Spleen (tissue), 11 donors: Measurements from ENCODE around the gene EFCC1. TPM values are rescaled to one million over a fixed set of nuclear protein-coding genes. Genes with fewer than 3 reads are reported as not detected.

Source experiments
- DNase-seq: peaks from one replicate; pipeline ENCODE4 v3.0.0-alpha.2; 2020
- H3K27ac ChIP-seq, 8 donors: fragments of 200-600 bp; sonication (generic) in 7 of 8; 1 replicate in 4 of 8; 2 replicates in 4 of 8; pipeline versions ENCODE4 v1.5.0 to v1.8.0; 2016 to 2021; ENCODE audit warnings: inconsistent platforms in 4 of 8, mild to moderate bottlenecking in 4 of 8, moderate library complexity in 1 of 8
- H3K27me3 ChIP-seq, 7 donors: fragments of 200-600 bp; sonication (generic) in 6 of 7; replicated peaks in 1 of 7; 1 replicate in 4 of 7; 2 replicates in 3 of 7; pipeline versions ENCODE4 v1.5.0 to v1.8.0; 2016 to 2021; ENCODE audit warnings: inconsistent platforms in 3 of 7, mild to moderate bottlenecking in 1 of 7
- H3K36me3 ChIP-seq, 6 donors: fragments of 200-600 bp; sonication (generic) in 5 of 6; 1 replicate in 4 of 6; 2 replicates in 2 of 6; pipeline versions ENCODE4 v1.5.0 to v1.8.0; 2016 to 2021; ENCODE audit warnings: inconsistent platforms in 2 of 6
- H3K4me1 ChIP-seq, 6 donors: fragments of 200-600 bp; sonication (generic) in 5 of 6; 1 replicate in 3 of 6; 2 replicates in 3 of 6; pipeline versions ENCODE4 v1.5.0 to v1.8.0; 2016 to 2021; ENCODE audit warnings: inconsistent platforms in 3 of 6
- H3K4me3 ChIP-seq, 8 donors: fragments of 200-600 bp; sonication (generic) in 7 of 8; 1 replicate in 4 of 8; 2 replicates in 4 of 8; pipeline versions ENCODE4 v1.5.0 to v1.8.0; 2016 to 2021; ENCODE audit warnings: inconsistent platforms in 4 of 8, mild to moderate bottlenecking in 4 of 8, moderate library complexity in 2 of 8
- H3K9me3 ChIP-seq, 8 donors: fragments of 200-600 bp; sonication (generic) in 7 of 8; 1 replicate in 4 of 8; 2 replicates in 4 of 8; pipeline versions ENCODE4 v1.5.0 to v1.8.0; 2016 to 2021; ENCODE audit warnings: inconsistent platforms in 4 of 8
- POLR2A ChIP-seq, 3 donors: fragments of 450-650 bp; IDR thresholded peaks; one replicate each; pipeline ENCODE4 v1.5.1; 2017; ENCODE audit warnings: antibody characterized with exemption in 3 of 3, mild to moderate bottlenecking in 1 of 3
- POLR2AphosphoS5 ChIP-seq, 3 donors: sonication (generic); formaldehyde crosslinking; IDR thresholded peaks; one replicate each; pipeline ENCODE4 v1.5.1; 2017; ENCODE audit warnings: antibody characterized with exemption in 3 of 3
- WGBS, 5 donors: extraction: QIAGEN DNeasy Blood & Tissue Kit in 3 of 5; methylation state at CpG; one replicate each; pipeline versions ENCODE4 v1.1.5 to v1.1.7; 2013 to 2018; 5-methylcytosine and 5-hydroxymethylcytosine counted together
- intact Hi-C: fragments of 100-400 bp; cut with DNase I; formaldehyde crosslinking; loops from one replicate; pipeline ENCODE4 v1.15.0; 2023; ENCODE audit warnings: low total_unique reads
- polyA plus RNA-seq, 3 donors: library from polyadenylated mRNA; stranded (reverse); fragments of 200-250 nt; gene quantifications; one replicate each; pipeline ENCODE4 v1.2.1, GENCODE V29; 2013
- total RNA-seq, 7 donors: library from RNA; depleted of rRNA in 3 of 7; stranded (reverse); fragments of >200 nt in 3 of 7; fragmentation: NEBNext Ultra II Directional in 4 of 7; extraction: Animal tissue kit (Norgen Biotek cat#: 25700) in 4 of 7; gene quantifications; one replicate each; pipeline versions ENCODE4 v1.1.0 to v1.2.1, GENCODE V29; 2016 to 2021
- TF ChIP-seq, protein P1 (sequence below), 11 experiments: fragments of 200-600 bp in 7 of 11; fragments of 450-650 bp in 4 of 11; sonication (generic) in 4 of 11; IDR thresholded peaks in 8 of 11; conservative IDR thresholded peaks in 3 of 11; 1 replicate in 7 of 11; 2 replicates in 4 of 11; pipeline versions ENCODE4 v1.4.0 to v1.8.0; 2016 to 2021; ENCODE audit warnings: antibody characterized with exemption in 11 of 11, inconsistent platforms in 4 of 11, mild to moderate bottlenecking in 1 of 11
- donor health status: healthy with polysubstance abuse.
- donor health status: DM: no; HTN: no; CAD: no; lungs with moderate emphysema.
- donor health status: DM: no; HTN: no; CAD: no.
- donor health status: Bipolar disorder and iron deficiency.
- donor health status: healthy.
- donor health status: DM: no; HTN: no; CAD: no.
- donor health status: DM: yes; HTN: yes; CAD: no.

Gene EFCC1
- total and polyA plus RNA-seq, 10 donors: 2.0 to 11.2 (median 8.1) TPM

DNA sequence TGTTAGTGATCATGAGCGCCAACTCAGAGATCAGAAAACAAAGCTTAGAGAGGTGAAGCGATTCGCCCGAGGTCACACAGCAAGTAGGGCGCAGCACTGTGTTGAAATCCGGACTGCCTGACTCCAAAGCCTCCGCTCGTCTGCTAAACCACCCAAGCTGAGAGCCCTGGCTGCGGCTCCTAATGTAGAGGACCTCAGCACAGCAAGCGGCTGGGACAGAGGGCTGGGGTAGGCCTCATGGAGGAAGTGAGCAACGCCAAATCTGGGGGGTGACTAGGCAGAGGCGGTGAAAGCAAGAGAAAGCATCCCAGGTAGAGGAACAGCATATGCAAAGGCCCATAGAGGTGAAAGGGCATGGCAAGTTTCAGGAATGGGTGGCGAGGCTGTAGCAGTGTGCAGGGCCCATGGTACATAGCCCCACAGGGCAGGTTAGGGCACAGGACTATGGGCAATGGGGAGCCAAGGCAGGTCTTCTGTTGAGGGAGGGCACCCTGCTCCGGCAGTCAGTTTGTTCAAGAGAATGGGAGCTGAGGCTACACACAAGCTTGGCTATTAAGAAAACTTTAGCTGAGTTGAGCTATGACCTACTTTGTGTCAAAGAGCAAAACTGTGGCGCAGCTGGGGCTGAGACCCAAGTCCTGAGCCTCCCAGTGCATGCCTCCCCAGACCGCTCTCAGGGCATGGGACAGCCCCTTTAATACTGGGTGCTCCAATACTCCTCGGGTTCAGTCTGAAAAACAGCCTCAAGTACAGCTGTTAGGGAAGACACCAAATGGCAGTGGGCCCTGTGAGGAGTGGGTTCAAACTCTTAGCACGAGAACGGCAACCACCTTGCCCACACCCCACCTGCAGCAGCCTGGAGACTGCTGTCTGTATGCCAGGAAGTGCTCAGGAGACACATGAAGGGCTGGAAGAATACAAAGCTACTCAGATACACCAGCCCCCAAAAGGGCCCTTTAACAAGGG, 6.2 kb upstream of the EFCC1 start:
- peaks cover 0 to 21% (median 0%) of the 10 kb centered on the region in 7 donors for H3K27me3 ChIP-seq
- H3K4me3 ChIP-seq: peak overlapping the region in 4 of 8 donors; percentile 27 to 70 (median 46)
- no peak for TF ChIP-seq POLR2A (IDR thresholded peaks at IDR 0.05)
- TF ChIP-seq, protein P1, sequence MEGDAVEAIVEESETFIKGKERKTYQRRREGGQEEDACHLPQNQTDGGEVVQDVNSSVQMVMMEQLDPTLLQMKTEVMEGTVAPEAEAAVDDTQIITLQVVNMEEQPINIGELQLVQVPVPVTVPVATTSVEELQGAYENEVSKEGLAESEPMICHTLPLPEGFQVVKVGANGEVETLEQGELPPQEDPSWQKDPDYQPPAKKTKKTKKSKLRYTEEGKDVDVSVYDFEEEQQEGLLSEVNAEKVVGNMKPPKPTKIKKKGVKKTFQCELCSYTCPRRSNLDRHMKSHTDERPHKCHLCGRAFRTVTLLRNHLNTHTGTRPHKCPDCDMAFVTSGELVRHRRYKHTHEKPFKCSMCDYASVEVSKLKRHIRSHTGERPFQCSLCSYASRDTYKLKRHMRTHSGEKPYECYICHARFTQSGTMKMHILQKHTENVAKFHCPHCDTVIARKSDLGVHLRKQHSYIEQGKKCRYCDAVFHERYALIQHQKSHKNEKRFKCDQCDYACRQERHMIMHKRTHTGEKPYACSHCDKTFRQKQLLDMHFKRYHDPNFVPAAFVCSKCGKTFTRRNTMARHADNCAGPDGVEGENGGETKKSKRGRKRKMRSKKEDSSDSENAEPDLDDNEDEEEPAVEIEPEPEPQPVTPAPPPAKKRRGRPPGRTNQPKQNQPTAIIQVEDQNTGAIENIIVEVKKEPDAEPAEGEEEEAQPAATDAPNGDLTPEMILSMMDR (IDR thresholded peaks at IDR 0.05 in 8 of 11, conservative IDR thresholded peaks at IDR 0.05 in 3 of 11): no peak
- TF ChIP-seq POLR2AphosphoS5 (IDR thresholded peaks at IDR 0.05): no peak
- no peaks in the 10 kb centered on the region for H3K36me3 ChIP-seq
- H3K4me1 ChIP-seq: peaks cover 10 to 34% (median 18%) of the 10 kb centered on the region in 6 donors
- DNase-seq: no peak
- intact Hi-C loops: no loop called here
- WGBS, 5 donors: 78 to 82% (median 81%) methylated on average over 17 to 19 of the region's 19 CpGs
- no peaks in the 10 kb centered on the region for H3K9me3 ChIP-seq
- peak overlapping the region in 2 of 8 donors; percentile 79 to 88 for H3K27ac ChIP-seq

DNA sequence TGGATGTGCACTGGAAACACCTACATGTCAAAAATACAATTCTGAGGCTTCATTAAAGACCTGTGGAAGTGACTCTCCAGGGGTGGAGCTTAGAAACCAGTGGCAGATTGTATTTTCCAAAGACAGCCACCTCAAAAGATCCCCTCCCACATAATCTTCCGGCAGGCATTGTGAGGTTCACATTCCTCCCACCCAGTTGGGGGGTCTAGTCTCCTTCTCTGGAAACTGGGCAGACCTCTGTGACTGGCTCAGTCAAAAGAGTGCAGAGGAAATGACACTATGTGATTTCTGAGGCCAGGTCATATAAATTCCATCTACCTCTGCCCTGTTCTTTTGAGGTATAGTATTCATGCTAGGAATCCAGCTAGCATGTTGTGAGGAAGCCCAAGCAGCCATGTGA, 5.4 kb upstream of the EFCC1 start:
- H3K9me3 ChIP-seq: no peaks in the 10 kb centered on the region
- no peak for DNase-seq
- H3K36me3 ChIP-seq: no peaks in the 10 kb centered on the region
- WGBS, 5 donors: 77 to 96% (median 83%) methylated on average over 1 of the region's 1 CpG
- H3K4me3 ChIP-seq: no peak overlapping the region
- H3K27ac ChIP-seq: no peak overlapping the region
- intact Hi-C loops: no loop called here
- TF ChIP-seq, protein P1 (IDR thresholded peaks at IDR 0.05 in 8 of 11, conservative IDR thresholded peaks at IDR 0.05 in 3 of 11): no peak
- peaks cover 0 to 30% (median 4%) of the 10 kb centered on the region in 7 donors for H3K27me3 ChIP-seq
- peaks cover 10 to 43% (median 21%) of the 10 kb centered on the region in 6 donors for H3K4me1 ChIP-seq

DNA sequence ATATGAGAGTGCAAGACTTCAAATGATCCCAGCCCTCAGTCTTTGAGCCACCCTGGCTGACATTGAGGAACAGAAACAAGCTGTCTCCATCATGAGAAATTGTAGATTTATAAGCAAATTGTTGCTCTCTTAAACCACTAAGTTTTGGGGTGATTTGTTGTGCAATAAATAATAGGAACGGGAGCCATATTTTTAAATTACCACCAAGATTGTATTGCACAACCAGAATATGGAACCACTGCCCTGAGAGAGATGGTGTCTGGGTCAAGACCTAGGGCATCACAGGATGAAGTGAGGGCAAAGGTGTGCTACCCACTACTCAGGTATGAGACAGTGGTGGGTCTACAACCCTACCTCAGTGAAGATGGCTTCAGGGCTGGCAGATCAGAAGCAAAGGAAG, 4.9 kb upstream of the EFCC1 start:
- intact Hi-C loops: no loop called here
- TF ChIP-seq POLR2A (IDR thresholded peaks at IDR 0.05) (no peak), POLR2AphosphoS5 (IDR thresholded peaks at IDR 0.05) (no peak)
- TF ChIP-seq, protein P1 (IDR thresholded peaks at IDR 0.05 in 8 of 11, conservative IDR thresholded peaks at IDR 0.05 in 3 of 11): no peak
- Histone ChIP-seq H3K4me1 (peaks cover 10 to 47% (median 26%) of the 10 kb centered on the region in 6 donors), H3K36me3 (no peaks in the 10 kb centered on the region), H3K27me3 (peaks cover 0 to 34% (median 8%) of the 10 kb centered on the region in 7 donors), H3K27ac (no peak overlapping the region), H3K4me3 (no peak overlapping the region), H3K9me3 (no peaks in the 10 kb centered on the region)
- no peak for DNase-seq
- 42 to 78% (median 61%) methylated on average over 1 of the region's 1 CpG for WGBS, 5 donors

DNA sequence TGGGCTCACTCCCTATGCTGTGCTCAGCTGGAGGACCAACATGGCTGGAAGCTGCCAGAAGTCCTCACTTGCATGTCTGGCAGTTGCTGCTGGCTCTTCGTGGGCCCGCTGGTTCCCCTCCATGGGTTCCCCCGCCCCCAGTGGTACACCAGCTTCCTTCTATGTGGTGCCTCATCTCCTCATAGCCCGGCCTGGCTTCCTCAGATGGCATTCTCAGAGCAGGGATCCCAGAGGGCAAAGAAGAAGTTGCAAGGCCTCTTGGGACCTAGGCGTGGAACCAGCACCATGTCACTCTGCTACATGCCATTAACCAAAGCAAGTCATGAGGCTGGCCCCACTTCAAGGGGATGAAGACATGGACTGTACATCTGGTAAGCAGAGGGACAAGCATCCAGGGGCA, 4.4 kb upstream of the EFCC1 start:
- Histone ChIP-seq H3K27me3 (peaks cover 0 to 39% (median 14%) of the 10 kb centered on the region in 7 donors), H3K36me3 (no peaks in the 10 kb centered on the region), H3K4me1 (peaks cover 14 to 52% (median 31%) of the 10 kb centered on the region in 6 donors), H3K27ac (no peak overlapping the region), H3K4me3 (no peak overlapping the region), H3K9me3 (no peaks in the 10 kb centered on the region)
- TF ChIP-seq POLR2A (IDR thresholded peaks at IDR 0.05): no peak
- no peak for TF ChIP-seq POLR2AphosphoS5 (IDR thresholded peaks at IDR 0.05)
- TF ChIP-seq, protein P1 (IDR thresholded peaks at IDR 0.05 in 8 of 11, conservative IDR thresholded peaks at IDR 0.05 in 3 of 11): no peak
- intact Hi-C loops: no loop called here
- WGBS, 5 donors: 35 to 59% (median 42%) methylated on average over 2 to 5 of the region's 5 CpGs
- no peak for DNase-seq
